Stomach (tissue), 9 donors: Measurements from ENCODE around the gene ZNF18. TPM values are rescaled to one million over a fixed set of nuclear protein-coding genes. Genes with fewer than 3 reads are reported as not detected.

Experiments
- DNase-seq, 2 donors: peaks; one replicate each; pipeline versions ENCODE4 v3.0.0 to v3.0.0-alpha.2; 2013 to 2019
- H3K27ac ChIP-seq, 5 donors: fragments of 200-600 bp in 4 of 5; sonication (generic) in 4 of 5; one replicate each; pipeline ENCODE4 v1.5.1; 2013 to 2019; ENCODE audit warnings: mild to moderate bottlenecking in 1 of 5, moderate library complexity in 1 of 5
- H3K27me3 ChIP-seq, 3 donors: fragments of 200-600 bp; sonication (generic); one replicate each; pipeline ENCODE4 v1.5.1; 2017 to 2019; ENCODE audit warnings: mixed run types in 1 of 3
- H3K36me3 ChIP-seq, 4 donors: fragments of 200-600 bp; sonication (generic); 1 replicate in 3 of 4; 2 replicates in 1 of 4; pipeline ENCODE4 v1.5.1; 2016 to 2019
- H3K4me1 ChIP-seq, 4 donors: fragments of 200-600 bp; sonication (generic); one replicate each; pipeline ENCODE4 v1.5.1; 2016 to 2019
- H3K4me3 ChIP-seq, 4 donors: fragments of 200-600 bp; sonication (generic) in 3 of 4; one replicate each; pipeline ENCODE4 v1.5.1; 2016 to 2019; ENCODE audit warnings: mild to moderate bottlenecking in 1 of 4
- H3K9me3 ChIP-seq, 4 donors: fragments of 200-600 bp; sonication (generic); one replicate each; pipeline ENCODE4 v1.5.1; 2016 to 2019
- EP300 ChIP-seq: sonication (generic); formaldehyde crosslinking; IDR thresholded peaks from one replicate; pipeline ENCODE4 v1.6.1; 2017; ENCODE audit warnings: antibody characterized with exemption
- POLR2A ChIP-seq, 4 donors: fragments of 450-650 bp; IDR thresholded peaks; one replicate each; pipeline ENCODE4 v1.6.1; 2016; ENCODE audit warnings: antibody characterized with exemption in 4 of 4, control low read depth in 2 of 4, mild to moderate bottlenecking in 1 of 4, moderate library complexity in 1 of 4
- POLR2AphosphoS5 ChIP-seq, 3 donors: sonication (generic); formaldehyde crosslinking; IDR thresholded peaks; one replicate each; pipeline ENCODE4 v1.6.1; 2016; ENCODE audit warnings: antibody characterized with exemption in 3 of 3
- WGBS, 5 donors: extraction: QIAGEN DNeasy Blood & Tissue Kit in 3 of 5; methylation state at CpG; one replicate each; pipeline versions ENCODE4 v1.1.5 to v1.1.7; 2013 to 2018; 5-methylcytosine and 5-hydroxymethylcytosine counted together
- intact Hi-C: fragments of 100-400 bp; cut with DNase I; formaldehyde crosslinking; loops from one replicate; pipeline ENCODE4 v1.15.1; 2023; ENCODE audit warnings: low total_unique reads
- polyA plus RNA-seq, 3 donors: library from polyadenylated mRNA; stranded (reverse); fragments of 200-250 nt; gene quantifications; one replicate each; pipeline ENCODE4 v1.2.3, GENCODE V29; 2013
- total RNA-seq, 5 donors: library from RNA; depleted of rRNA; stranded (reverse); fragments of >200 nt; gene quantifications; one replicate each; pipeline versions ENCODE4 v1.1.0 to v1.2.3, GENCODE V29; 2014 to 2016
- TF ChIP-seq, protein P1 (sequence below), 7 experiments: fragments of 450-650 bp in 4 of 7; fragments of 200-600 bp in 3 of 7; sonication (generic) in 3 of 7; IDR thresholded peaks; one replicate each; pipeline ENCODE4 v1.5.1; 2016 to 2019; ENCODE audit warnings: antibody characterized with exemption in 7 of 7, control low read depth in 2 of 7, mild to moderate bottlenecking in 1 of 7
- donor health status: healthy with polysubstance abuse.
- donor health status: Bipolar disorder and iron deficiency.
- donor health status: healthy.

The ZNF18 gene
- total and polyA plus RNA-seq, 8 donors = 3.7 to 13.2 (median 6.7) TPM; not detected in 1

DNA sequence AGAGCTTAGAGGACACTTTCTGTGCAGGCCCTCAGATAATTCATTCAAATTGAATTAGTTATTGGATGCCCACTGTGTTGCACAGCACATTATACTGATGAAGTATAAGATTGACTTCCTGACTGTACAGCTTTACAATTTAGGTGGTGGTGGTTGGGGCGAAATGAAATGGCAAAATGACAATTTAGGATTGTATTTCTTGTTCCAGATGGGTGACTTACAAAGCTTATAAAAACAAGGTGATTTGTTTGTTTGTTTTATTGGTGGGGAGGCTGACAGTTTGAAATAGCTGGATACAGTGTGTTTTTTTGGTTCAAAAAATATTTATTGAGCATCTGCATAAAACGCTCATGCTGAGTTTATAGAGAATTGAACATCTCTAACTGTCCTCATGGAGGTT is 25.0 kb upstream of the ZNF18 start:
- 73 to 81% (median 76%) methylated on average over 2 of the region's 2 CpGs for WGBS, 5 donors
- H3K27ac ChIP-seq = no peak overlapping the region

DNA sequence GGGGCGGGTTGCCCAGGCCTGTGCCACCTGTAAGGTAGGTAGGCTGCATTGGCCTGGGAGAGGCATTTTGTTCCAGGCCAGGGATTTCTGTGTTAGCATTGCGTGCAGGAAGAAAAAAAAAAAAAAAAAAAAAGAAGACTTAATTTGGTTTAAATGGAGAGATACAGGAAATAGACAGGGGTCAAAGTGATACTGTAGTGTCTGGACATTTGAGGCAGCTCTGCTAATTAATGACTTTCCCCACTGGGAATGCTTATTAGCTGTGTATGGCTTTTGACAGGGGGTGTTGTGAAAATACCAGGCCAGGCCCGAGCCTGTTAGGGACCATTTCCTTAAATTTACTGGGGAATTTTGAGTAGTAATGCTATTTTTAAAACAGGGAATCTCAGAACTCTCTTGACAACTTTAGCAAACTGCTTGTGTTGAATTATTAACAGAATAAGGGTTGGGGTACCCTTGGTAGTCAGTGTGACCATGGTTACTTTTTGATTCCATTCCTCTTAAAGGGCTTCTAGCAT is 24.4 kb upstream of the ZNF18 start:
- Histone ChIP-seq H3K36me3 (no peaks in the 10 kb centered on the region), H3K27me3 (no peaks in the 10 kb centered on the region), H3K4me3 (peak overlapping the region; percentile 85 to 100 (median 90)), H3K27ac (peak overlapping the region; percentile 87 to 96 (median 95)), H3K9me3 (no peaks in the 10 kb centered on the region), H3K4me1 (peaks cover 14 to 59% (median 47%) of the 10 kb centered on the region in 4 donors)
- DNase-seq = no peak
- WGBS, 5 donors = 3 to 9% (median 4%) methylated on average over 3 of the region's 3 CpGs
- TF ChIP-seq POLR2AphosphoS5 (IDR thresholded peaks at IDR 0.05) (no peak), EP300 (no peak), POLR2A (IDR thresholded peaks at IDR 0.05) (no peak)
- TF ChIP-seq, protein P1, sequence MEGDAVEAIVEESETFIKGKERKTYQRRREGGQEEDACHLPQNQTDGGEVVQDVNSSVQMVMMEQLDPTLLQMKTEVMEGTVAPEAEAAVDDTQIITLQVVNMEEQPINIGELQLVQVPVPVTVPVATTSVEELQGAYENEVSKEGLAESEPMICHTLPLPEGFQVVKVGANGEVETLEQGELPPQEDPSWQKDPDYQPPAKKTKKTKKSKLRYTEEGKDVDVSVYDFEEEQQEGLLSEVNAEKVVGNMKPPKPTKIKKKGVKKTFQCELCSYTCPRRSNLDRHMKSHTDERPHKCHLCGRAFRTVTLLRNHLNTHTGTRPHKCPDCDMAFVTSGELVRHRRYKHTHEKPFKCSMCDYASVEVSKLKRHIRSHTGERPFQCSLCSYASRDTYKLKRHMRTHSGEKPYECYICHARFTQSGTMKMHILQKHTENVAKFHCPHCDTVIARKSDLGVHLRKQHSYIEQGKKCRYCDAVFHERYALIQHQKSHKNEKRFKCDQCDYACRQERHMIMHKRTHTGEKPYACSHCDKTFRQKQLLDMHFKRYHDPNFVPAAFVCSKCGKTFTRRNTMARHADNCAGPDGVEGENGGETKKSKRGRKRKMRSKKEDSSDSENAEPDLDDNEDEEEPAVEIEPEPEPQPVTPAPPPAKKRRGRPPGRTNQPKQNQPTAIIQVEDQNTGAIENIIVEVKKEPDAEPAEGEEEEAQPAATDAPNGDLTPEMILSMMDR (IDR thresholded peaks at IDR 0.05) = no peak
- intact Hi-C loops = no loop called here

More for the DNA sequence above, 25.0 kb upstream of the ZNF18 start:
- TF ChIP-seq EP300 = no peak
- H3K27me3 ChIP-seq = no peaks in the 10 kb centered on the region
- H3K4me3 ChIP-seq = peak overlapping the region in 2 of 4 donors; percentile 87 to 92
- no peaks in the 10 kb centered on the region for H3K9me3 ChIP-seq
- intact Hi-C loops = no loop called here
- H3K4me1 ChIP-seq = peaks cover 14 to 64% (median 49%) of the 10 kb centered on the region in 4 donors
- DNase-seq = no peak
- no peaks in the 10 kb centered on the region for H3K36me3 ChIP-seq

DNA sequence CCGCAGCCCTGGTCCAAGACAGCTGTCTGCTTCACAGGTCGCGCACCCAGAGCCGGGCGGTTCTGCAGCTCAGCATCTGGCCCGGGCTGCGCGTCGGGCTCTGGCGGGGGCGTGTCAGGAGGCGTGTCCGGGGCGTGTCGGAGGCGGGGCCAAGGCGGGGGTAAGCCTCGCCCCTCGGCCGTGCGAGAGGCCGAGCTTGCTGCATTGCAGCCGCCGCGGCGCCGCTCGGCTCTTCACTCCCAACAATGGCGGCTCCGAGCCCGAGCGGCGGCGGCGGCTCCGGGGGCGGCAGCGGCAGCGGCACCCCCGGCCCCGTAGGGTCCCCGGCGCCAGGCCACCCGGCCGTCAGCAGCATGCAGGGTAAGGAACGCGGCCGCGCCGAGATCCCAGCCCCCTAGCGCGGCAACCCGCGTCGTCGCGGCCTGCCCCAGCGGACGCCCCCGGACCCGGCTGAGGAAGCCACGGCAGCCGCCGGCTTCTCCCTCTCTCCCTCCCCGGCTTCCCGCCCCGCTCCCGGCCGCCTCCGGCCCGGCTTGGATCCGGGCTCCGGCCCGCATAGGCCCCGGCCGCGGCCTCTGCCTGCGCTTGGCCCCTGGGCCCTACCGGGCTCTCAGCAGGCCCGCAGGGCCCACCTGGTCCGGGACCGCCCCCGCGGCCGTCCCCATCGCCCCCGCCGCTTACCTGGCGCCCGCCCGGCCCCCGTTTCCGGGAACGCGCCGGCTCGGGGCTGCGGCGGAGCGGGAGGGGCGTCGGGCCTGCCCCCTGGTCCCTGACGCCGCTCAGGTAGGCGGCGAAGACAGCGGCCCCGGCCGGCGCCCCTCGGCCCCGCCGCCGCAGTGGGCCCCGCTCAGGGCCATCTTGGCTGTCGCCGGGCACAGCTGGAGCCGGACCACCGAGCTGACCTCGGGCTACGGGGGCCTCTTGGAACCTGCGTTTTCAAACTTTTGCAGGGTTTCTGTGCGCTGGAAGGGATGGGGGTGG is 23.7 kb upstream of the ZNF18 start, which contains the start of gene MAP2K4:
Gene MAP2K4, plus strand, starts transcription at position 236 of the 981 bp plus-strand sequence. Its CDS starts 10 bp downstream, at position 246.
- H3K27ac ChIP-seq = peak within 1 kb of the TSS; percentile 87 to 96 (median 95)
- TF ChIP-seq, protein P1 (IDR thresholded peaks at IDR 0.05) = no peak
- no peak for TF ChIP-seq EP300
- peak in 1 of 4 donors; percentile 27 for TF ChIP-seq POLR2A (IDR thresholded peaks at IDR 0.05)
- TF ChIP-seq POLR2AphosphoS5 (IDR thresholded peaks at IDR 0.05) = peak; percentile 28 to 87 (median 85)
- WGBS, 5 donors = 0 to 1% (median 0%) methylated on average over 22 to 123 of the region's 123 CpGs
- peak within 1 kb of the TSS; percentile 85 to 100 (median 90) for H3K4me3 ChIP-seq
- H3K4me1 ChIP-seq = peaks cover 14 to 52% (median 43%) of the 10 kb centered on the region in 4 donors
- no peaks in the 10 kb centered on the region for H3K27me3 ChIP-seq
- peak; percentile 94 to 97 for DNase-seq
- H3K36me3 ChIP-seq = no peaks in the 10 kb centered on the region
- no peaks in the 10 kb centered on the region for H3K9me3 ChIP-seq
- intact Hi-C loops = no loop called here

DNA sequence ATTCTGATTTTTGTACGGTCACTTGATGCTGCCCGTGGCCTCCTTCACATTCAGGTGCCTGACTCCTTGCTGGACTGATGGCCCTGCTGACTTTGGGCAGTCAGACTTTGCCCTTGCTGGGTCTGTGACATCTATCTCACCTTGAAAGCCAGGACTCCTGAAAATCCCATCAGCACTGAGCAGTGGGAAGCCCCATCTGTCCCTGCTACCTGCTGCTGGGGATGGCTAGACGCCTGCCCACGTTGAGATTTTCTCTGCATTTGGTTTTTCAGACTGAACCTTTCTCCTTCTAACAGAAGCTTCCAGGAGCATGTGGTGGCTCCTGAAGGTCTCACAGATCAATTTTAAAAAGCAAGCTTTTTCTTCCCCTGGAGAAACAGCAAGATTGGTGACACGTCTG is 10.2 kb upstream of the ZNF18 start:
- intact Hi-C loops = no loop called here
- H3K27ac ChIP-seq = no peak overlapping the region
- TF ChIP-seq, protein P1 (IDR thresholded peaks at IDR 0.05) = no peak
- 82 to 88% (median 86%) methylated on average over 5 of the region's 5 CpGs for WGBS, 5 donors
- H3K9me3 ChIP-seq = no peaks in the 10 kb centered on the region
- DNase-seq = no peak
- no peaks in the 10 kb centered on the region for H3K4me1 ChIP-seq
- no peaks in the 10 kb centered on the region for H3K36me3 ChIP-seq
- no peaks in the 10 kb centered on the region for H3K27me3 ChIP-seq
- no peak overlapping the region for H3K4me3 ChIP-seq
